HG02870 (cell line): ENCODE measurements around the gene PAPPA.

ENCODE experiments used
- ATAC-seq: cut with Tn5 transposase; IDR thresholded peaks from one replicate; pipeline ENCODE4 v1.9.1; 2021; ENCODE audit warnings: mild to moderate bottlenecking, moderate library complexity; ENCODE audit not compliant: unreplicated experiment

Gene PAPPA

GRCh38 chr9:116370556-116370955 is 217.0 kb downstream of the PAPPA start:
- no peak for ATAC-seq

- no peak for ATAC-seq
Observed at GRCh38 chr9:116372081-116372673, 218.6 kb downstream of the PAPPA start.

DNA sequence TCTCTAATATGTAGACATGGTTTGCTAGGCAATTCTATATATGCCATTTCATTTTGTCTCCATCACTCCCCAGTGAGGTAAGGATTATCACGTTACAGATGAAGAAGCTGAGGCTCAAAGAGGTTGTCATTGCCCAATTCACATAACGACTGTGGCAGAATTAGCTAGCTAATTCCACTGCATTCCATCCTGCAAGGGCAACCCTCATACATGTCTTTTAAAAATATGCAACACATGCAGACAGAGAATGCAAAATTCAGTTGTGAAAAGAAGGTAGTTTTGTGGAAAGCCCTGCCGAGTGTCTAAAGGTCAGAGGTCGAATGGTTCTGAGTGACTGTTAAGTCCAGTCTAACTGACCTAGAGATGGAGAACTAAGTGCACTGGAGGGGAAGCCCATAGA is 219.2 kb downstream of the PAPPA start:
- ATAC-seq: no peak

GRCh38 chr9:116377179-116377798 is 223.7 kb downstream of the PAPPA start:
- no peak for ATAC-seq

DNA sequence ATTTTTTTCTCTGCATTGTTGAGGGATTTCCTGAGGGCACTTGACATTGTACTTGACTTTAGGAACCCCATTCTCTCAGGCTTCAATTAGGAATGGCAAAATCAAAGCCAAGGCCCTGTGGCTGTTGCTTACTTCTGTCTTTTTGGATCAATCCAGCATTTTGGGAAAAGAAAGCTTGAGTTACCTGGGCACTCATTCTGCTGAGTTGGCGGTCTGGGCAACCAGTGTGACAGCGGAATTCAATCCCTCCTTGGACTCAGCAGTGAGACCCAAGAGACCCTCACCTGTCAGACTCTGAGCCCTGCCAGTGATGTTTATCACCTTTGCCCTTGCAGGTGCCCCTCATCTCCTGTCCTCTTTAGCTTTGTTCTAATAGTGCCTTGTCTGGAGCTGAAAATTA is 225.3 kb downstream of the PAPPA start:
- no peak for ATAC-seq

DNA sequence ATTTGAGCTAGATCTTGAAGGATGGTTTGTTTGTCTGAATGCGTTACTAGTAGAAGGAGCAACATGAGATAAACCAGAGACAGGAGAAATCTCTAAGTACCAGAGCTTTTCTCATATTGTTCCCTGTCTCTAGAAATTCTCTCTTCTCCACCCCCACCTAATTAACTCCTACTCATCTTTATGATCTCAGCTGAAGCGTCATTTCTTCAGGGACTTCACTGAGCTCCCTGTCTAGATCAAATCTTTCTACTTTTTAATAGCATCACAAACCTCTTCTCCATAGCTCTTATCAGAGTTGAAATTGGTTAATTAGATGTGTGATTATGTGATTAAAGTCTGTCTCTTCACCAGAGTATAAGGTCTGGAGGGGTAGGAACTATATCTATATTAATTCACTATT is 226.2 kb downstream of the PAPPA start:
- no peak for ATAC-seq

DNA sequence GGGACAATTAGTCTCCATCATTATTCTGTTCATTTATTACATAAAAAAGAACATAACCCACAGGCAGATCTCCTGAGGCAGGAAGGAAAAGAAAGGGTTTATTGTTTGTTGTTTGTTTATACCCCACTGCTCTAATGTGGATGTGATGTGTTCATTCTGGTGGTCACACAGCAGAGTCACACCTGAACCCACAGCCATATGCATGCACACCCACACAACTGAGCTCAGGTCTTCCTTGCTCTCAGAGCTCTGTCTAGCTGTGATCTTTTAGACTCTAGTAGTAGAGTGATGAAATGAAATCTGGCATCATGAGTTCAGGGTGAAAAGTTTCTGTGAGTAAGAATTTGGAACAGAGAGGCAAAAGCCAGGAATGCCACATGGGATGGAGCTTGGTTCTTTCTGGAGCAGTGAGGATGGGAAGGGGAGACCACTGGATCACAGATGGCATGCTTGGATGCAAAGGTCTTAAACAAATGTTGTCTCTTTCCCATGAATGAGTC is 227.0 kb downstream of the PAPPA start:
- ATAC-seq: peak; percentile 59

DNA sequence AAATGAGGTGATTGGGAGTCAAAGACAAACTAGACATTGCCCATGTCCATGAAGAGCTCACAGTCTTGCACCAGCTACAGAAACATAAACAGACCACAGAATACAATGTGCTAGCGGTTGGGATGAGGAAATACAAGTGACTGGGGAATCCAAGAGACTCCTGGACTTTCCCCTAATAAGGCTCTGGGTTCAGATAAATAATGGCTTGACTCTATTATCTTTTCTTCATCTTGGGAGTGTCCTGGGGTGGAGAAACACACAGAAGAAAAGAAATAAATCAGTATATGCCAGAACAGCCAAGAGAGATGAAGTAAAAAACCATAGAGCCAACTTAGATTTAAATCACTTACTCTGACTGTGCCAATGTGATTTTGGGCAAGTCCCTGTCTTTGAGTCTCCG is 227.8 kb downstream of the PAPPA start:
- ATAC-seq: no peak

DNA sequence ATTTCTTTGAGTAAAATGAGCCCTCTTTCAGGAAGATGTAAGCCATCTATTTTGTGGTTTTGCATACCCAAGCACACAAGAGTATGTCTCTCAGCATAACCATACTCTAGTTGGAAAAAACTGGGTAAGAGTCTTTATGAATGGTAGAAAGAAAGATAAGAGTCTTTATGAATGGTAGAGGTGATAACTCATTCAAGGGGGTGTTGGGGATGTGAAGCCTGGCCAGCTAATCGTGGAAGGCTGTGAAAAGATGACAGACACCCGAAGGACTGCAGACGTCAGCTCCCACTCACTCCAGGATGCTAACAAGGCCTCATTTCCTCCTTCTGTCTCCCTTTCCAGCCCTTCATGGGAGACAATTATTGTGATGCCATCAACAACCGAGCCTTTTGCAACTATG is 228.5 kb downstream of the PAPPA start:
- no peak for ATAC-seq

DNA sequence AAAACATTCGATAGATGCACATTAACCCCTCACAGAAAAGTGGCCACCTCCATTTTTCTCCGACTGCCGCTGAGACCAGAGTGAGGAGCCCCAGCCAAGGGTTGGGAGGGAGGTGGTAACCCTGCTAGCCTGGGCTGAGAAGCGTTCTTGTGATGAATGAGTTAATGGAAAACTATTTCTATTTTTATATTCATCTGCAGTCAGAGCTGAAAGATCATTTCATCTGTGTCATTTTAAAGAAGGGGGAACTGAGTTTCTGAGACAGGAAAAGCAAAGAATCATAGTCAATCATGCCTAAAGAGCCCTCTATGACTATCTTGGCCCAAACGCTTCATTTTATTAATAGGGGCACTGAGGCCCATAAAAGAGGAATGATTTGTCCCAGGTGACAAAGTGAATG is 229.5 kb downstream of the PAPPA start:
- ATAC-seq: no peak

- no peak for ATAC-seq
Observed at GRCh38 chr9:116383936-116384335, 230.3 kb downstream of the PAPPA start.

GRCh38 chr9:116387934-116388698 is 234.5 kb downstream of the PAPPA start:
- ATAC-seq: no peak

DNA sequence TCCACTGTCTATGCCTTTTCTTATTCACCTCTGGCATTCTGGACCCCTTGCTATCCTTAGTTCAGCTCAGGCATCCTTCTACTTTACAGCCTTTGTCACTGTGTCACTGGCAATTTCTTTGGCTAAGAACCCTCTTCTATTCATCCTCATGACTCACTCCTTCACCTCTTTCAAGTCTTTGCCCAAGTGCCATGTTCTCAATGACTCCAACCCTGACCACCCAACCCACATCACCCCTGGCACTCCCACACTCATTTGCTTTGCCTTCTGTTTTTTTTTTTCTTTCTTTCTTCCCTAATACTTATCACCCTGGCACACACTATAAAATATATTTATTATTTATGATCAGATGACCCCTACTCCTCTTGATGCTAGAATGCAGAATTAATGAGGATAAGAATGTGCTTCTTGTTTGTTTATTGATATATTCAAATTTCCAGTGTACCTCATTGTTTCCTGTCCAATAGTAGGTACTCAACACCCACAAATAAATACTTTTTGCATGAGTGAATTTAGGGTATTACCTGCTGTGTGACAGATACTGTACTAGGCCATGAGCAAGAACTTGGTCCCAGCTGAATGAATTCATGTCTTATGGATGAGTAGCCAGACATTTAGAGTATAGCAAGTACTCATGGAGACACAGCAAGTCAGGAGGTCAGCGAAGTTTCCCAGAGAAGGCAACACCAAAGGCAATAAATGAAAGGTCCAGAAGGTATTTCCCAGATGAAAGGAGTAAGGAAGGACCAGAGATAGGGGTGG is 236.1 kb downstream of the PAPPA start:
- no peak for ATAC-seq

- ATAC-seq: peak; percentile 86
Observed at GRCh38 chr9:116390303-116391228, 237.0 kb downstream of the PAPPA start.

GRCh38 chr9:116391306-116391900 is 237.8 kb downstream of the PAPPA start:
- peak; percentile 13 for ATAC-seq

DNA sequence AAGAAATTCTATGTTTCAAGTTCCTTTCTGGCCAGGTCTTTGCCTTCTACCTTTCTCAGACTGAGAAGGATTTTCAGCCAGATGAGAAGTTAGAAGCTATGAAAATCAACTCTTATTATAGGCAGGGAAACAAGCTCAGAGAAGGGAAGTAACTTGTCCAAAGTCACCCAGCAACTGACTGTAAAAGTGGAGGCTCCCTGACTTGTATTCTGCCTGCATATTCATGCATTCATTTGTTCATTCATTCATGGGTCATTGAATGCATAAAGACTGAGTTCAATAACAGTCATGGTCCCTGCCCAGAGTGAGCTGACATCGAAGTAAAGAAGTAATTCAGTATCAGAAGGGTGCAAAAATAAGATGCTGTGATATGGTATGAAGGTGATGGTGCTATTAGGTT is 239.6 kb downstream of the PAPPA start:
- no peak for ATAC-seq

GRCh38 chr9:116394070-116394469 is 240.5 kb downstream of the PAPPA start:
- ATAC-seq: no peak

DNA sequence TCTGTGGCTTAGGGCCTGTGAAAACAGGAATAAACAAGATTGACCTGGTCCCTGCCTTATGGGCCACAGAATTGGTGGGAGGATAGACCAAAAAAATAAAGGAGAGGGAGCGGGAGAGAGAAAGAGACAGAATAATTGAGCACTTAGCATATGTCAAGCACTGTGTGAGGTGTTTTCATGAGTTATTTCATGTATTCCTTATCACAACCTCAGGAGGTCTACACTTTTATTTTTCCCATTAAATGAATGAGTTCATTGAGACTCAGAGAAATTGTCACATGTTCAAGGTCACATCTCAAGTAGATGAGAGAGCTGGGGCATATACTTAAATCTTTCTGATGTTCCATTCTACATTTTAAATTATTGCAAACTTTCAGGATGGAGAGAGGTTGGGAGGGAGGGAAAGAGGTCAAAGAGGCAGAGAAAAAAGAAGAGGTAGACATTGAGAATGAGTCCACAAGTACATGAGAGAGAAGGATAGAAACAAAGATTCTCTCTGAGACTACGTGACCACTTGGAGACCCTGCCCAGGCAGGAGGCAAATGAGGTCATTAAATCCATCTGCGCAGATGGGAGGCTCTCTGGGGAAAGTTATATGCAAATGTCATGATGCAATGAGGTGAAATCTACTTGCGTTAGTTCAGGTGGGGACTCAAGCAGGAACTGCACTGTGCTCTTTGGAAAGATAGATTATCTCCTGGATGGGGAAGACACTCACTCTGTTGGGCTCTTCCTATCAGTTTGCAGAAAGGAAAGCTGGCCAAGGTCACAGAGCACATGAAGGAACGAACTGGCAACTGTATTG is 241.5 kb downstream of the PAPPA start:
- ATAC-seq: no peak

DNA sequence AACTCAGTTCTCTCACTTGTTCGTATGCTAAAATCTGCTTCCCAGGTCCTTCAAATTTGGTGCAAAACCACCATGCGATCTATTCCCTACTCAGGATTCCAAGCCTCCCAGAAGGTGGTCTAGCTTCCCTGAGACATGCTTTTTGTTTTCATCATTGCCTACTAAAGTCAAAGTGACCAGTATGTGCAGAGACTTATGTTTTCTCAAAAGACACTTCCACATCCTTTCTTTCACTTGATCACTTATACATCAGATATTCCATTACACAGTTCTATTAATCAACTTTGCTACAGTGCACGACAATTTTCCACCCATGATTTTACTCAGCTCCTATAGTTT is 242.1 kb downstream of the PAPPA start:
- no peak for ATAC-seq
